Measurements from ENCODE around the gene TTC7B.

DNA sequence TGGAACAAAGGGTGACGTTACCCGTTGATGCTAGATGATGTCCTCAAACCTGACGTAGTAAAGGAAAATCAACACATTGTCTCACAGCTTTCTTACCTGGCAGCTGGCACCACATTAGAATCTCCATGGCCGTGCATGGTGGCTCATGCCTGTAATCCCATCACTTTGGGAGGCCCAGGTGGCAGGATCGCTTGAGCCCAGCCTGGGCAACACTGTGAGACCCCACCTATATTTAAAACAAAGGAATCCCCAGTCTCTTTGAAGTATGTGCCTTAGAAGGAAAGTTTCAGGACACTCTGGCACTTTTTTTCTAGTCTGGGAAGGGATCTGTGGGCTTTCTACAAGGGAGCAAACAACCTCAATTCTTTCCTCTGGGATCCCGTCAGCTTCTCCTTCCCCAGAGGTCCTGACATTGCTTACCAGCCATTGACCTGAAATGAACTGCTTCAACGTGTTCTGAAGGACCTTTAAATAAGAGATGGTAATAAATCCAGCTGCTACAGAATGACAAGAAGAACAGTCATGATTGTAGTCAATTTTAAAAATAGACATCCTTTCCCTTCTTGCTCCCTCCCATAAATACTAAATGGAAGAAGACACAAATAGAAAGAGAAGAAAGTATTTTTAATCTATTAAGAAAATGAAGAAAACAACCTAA is 33.7 kb upstream of the TTC7B start:
- TF ChIP-seq, protein P1, sequence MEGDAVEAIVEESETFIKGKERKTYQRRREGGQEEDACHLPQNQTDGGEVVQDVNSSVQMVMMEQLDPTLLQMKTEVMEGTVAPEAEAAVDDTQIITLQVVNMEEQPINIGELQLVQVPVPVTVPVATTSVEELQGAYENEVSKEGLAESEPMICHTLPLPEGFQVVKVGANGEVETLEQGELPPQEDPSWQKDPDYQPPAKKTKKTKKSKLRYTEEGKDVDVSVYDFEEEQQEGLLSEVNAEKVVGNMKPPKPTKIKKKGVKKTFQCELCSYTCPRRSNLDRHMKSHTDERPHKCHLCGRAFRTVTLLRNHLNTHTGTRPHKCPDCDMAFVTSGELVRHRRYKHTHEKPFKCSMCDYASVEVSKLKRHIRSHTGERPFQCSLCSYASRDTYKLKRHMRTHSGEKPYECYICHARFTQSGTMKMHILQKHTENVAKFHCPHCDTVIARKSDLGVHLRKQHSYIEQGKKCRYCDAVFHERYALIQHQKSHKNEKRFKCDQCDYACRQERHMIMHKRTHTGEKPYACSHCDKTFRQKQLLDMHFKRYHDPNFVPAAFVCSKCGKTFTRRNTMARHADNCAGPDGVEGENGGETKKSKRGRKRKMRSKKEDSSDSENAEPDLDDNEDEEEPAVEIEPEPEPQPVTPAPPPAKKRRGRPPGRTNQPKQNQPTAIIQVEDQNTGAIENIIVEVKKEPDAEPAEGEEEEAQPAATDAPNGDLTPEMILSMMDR (IDR thresholded peaks at IDR 0.05): no peak
- no peak for TF ChIP-seq EZH2 (IDR thresholded peaks at IDR 0.05; ENCODE audit: borderline replicate concordance, insufficient read depth, low read depth, low read length, poor library complexity, severe bottlenecking)
